Activated CD4-positive, alpha-beta T cell treated with anti-CD3 and anti-CD28 coated beads, Interleukin-2, amount 50 U/mL, for 1 hour (primary cell): ENCODE measurements around the gene EFCAB8.
A peak's percentile ranks its signal among the peaks of the same experiment; 100 is the strongest.
"Not testable (repeated sequence)": the region's sequence is repeated elsewhere in the genome, so short reads cannot be mapped to it uniquely, and the experiment has no call there.

Source experiments
- DNase-seq: peaks from one replicate; pipeline ENCODE4 v3.0.0-alpha.2; 2020

Gene EFCAB8

GRCh38 chr20:32960849-32961731, 102.4 kb downstream of the EFCAB8 start:
- DNase-seq = no peak

DNA sequence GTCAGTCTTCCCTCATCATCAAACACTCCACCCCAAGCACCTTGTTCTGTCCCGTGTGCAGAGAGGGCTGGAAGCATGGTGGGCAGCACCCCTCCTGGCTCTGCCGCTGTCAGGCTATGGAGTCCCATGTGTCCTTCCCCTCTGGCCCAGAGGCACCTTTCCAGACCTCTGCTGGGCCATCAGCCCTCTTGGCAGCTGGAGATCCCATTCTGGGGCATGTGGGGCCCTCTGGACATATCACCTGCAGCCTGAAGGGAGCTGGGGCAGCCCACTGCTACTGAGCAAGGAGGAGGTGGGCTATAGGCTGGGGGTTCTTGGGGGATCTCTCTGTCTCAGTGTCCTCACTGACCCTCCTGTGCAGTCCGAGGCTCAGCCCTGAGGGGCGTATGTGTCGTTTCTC, 103.3 kb downstream of the EFCAB8 start:
- DNase-seq = no peak

DNA sequence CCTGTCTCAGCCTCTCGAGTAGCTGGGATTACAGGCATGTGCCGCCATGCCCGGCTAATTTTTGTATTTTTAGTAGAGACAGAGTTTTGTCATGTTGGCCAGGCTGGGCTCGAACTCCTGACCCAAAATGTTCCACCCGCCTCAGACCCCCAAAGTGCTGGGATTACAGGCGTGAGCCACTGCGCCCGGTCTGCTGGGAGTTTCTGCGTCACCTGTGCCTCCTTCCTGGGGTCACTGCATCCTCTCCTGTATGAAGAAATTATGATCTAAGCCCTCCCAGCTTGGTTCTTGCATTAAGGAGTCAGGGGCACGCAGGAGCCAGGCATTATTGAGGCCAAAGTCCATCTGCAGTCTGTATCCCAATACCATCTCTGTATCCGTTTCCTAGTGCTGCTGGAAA, 103.9 kb downstream of the EFCAB8 start:
- not testable (repeated sequence) for DNase-seq

GRCh38 chr20:32963176-32963575, 104.5 kb downstream of the EFCAB8 start:
- no peak for DNase-seq

GRCh38 chr20:32964575-32964974, 105.9 kb downstream of the EFCAB8 start:
- no peak for DNase-seq

DNA sequence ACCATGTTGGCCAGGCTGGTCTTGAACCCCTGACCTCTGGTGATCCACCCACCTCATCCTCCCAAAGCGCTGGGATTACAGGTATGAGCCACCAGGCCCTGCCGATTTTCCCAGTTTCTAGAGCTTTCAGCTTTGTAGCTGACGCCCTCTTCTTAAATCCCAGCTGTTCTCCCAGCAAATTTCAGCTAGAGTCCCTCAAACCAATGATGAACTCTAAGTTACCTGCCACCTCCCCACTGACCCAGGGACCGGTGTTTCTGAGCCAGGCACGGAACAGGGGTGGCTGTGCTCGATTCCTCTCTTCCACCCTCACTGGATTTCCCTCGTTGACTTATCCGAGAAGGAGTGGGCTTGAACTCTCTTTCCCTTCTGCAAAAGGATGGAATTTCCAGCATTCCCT, 106.4 kb downstream of the EFCAB8 start:
- DNase-seq = no peak

DNA sequence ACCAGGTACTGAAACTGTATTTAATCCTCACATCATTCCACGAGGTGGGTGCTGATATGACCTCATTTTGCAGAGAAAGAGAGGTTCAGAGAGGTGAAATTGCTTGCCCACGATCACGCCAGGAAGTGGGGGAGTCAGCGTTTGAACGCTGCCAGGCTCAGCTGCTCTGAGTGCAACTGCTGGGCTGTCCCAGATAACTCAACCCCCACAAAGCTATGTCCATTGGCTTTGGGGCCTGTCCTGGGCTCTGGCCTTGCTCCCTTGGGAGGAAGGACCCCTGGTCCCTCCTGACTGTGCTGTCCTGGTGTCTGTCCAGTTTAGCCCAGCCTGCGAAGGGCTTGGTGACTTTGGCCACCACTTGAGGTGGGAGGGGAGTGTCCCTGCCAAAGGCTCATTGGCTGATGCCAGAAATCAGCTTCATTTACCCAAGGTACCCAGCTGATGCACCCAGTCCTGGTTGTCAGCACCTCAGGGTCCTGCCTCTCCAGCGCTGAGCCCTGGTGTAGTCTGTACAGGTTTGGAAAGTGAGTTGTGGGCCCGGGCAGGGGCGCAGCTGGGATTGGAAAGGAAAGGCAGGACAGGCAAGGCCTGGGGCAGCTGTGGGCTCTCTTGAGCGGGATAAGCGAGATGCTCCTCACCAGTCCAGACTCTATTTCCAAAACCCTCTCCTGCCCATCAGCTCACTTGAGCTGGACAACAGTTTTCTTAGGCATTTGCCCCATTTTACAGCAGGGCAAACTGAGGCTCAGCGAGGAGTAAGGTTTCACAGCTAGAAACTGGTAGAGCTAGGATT, 107.1 kb downstream of the EFCAB8 start:
- peak; percentile 33 for DNase-seq

DNA sequence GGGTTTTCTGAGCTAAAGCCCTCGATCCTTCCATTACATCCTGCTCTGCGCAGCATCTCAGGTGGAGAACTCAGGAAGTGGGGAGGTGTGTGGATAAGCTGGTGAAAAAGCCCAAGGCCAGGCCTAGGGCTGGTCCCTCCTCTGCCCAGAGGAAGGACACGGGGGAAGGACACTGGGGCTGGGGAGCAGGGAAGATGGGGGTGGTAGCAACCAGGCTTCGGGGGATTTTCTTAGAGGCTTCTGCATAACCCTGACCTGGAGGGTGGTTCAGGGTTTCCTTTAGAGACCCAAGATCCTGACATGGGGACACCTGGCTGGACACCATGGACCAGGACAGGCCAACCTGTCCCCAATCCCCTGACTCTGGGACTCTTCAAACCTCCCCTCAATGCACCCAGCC, 107.7 kb downstream of the EFCAB8 start:
- DNase-seq = no peak

DNA sequence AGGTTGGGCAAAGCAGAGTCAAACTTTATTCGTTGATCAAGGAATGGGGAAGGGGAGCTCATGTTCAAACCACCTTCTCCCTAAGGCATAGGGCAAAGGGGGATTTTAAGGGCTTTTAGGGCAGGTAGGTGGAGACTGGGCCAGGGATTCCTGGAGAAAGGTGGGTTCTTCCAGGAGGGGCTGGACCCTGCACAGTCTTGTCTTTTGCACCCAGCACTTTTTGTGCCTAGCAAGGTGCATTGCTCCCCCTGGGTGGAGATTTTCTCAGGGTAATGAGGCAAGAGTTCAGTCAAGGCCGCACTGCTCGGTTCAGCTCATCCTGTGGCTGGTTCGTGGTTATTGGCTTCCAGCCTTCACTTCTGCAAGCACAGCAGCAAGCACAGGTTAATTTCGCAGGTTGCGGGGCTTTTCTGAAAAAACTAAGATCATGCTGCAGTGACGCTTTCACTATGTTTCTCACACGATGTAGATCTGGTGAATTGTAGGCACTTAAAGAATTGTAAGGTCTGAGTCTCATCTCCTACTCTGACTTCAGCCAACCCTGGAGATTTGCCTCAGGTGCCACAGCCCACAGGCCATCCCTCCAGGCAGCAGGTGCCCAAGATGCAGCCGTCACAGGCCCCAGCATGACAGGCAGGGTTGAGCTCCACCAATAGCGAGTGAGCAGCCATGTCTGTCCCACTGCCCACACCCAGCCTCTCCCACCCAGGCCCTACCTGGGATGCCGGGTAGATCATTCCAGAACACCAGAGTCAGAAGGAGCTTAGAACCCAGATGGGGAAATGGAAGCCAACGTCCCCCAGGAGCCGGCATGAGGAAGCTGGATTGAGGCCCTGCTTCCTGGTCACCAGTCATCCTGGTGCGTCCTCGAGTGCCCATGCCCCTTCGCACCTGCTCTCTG, 108.4 kb downstream of the EFCAB8 start:
- DNase-seq = peak; percentile 45

DNA sequence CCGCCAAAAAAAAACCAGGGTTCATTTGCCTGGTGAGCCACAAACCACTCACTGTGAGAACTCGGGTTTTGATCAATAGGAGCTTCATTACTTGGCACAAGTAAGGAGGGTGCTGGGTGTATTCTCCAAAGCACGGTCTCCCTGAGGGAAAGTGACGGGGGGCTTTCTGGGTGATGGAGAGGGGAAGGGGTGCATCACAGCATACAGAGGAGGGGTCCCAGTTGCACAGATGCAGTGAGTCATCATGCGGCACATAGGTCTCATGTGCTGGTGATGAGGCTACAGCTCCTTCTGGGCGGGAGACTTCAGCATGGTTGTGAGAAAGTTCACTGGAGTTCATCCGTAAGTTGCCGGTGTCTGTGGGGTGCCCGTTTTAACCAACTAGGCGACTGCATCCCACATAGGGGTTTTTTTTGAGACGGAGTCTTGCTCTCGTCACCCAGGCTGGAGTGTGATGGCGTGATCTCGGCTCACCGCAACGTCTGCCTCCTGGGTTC, 109.3 kb downstream of the EFCAB8 start:
- DNase-seq = peak; percentile 57

DNA sequence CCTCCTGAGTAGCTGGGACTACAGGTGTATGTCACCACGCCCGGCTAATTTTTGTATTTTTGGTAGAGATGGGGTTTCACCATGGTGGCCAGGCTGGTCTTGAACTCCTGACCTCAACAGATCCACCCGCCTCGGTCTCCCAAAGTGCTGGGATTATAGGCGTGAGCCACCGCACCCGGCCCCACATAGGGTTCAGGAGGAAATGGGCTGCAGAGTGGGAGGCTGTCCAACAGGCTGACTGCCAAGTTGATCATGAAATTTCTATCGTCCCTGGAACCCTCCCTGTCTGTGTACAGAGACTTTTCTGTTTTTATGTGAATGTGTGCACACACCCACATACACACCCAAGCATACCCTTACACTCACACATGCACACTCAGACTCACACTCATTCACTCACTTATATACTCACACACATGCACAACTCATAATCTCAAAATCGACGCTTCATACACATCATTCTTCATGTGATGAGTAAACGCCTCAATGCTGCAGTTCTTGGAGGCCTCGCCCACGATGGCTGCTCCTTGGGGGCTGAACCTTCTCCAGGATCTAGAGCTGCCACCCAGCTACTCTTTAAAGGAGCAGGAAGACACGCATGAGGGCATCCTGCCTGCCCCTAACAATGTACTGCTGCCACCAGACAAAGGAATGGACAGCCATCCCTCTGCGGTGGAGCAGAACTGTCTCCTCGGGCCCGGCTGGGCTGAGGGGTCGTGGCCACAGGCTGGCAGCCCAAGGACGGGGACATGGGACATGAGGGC, 109.9 kb downstream of the EFCAB8 start:
- no peak for DNase-seq

- no peak for DNase-seq
These were observed 110.8 kb downstream of the EFCAB8 start for GRCh38 chr20:32969356-32970114.

DNA sequence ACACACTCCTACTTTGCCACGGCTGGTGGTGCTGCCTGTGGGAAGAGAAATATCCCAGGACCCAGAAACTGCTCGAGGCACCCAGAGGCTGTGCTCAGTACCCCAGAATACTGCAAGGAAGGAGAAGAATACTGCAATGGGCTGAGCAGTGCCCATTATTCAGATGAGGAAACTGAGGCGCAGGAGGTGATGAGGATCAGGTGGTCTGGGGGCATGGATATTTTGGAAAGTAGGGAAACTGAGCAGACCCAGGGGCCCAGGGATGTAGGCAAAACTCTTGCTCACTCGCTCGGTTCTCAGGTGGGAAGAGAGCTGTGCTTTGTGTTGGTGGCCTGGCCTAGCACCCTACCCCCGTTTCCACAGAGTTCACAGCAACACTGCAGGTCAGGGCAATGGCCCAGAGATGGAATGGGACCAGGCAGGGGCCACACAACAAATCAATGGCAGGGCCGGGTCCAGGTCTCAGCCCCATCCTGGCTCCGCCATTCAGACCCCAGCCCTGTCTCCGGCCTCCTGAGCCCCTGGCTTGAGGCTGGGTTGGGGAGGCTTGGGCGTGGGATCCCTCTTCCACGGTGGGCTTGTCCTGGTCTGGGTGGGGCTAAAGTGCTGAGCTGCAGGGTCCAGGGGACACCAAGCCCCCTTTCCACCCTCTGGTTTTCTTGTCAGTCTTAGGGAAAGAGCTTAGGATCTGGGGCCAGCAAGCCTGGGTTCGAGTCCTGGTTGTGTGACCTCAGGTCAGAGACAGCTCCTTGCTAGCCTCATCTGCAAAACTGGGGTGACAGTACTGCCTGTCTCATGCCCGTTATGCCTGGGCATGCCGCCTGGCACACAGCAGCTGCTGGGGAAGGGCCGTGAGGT, 111.6 kb downstream of the EFCAB8 start:
- no peak for DNase-seq

GRCh38 chr20:32970973-32971300, 112.2 kb downstream of the EFCAB8 start:
- no peak for DNase-seq

DNA sequence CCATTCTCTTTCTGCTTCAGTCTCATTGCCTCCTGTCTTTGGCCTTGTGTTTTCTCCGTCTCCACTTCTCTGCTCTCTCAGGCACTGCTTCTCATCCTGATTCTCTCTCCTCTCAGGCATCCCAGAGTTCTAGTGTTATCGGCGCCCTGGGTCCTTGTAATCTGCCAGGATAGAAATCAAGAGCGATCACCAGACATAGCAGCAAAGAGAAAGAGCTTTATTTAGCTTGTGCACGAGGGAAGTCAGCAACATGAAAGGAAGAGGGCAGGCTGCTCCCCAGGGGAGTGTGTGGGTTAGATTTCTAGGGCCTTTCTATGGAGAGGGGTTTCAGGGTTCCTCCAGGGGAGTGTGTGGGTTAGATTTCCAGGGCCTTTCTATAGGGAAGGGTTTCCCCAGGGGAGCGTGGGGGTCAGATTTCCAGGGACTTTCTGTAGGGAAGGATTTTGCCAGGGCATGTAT, 113.0 kb downstream of the EFCAB8 start:
- no peak for DNase-seq

DNA sequence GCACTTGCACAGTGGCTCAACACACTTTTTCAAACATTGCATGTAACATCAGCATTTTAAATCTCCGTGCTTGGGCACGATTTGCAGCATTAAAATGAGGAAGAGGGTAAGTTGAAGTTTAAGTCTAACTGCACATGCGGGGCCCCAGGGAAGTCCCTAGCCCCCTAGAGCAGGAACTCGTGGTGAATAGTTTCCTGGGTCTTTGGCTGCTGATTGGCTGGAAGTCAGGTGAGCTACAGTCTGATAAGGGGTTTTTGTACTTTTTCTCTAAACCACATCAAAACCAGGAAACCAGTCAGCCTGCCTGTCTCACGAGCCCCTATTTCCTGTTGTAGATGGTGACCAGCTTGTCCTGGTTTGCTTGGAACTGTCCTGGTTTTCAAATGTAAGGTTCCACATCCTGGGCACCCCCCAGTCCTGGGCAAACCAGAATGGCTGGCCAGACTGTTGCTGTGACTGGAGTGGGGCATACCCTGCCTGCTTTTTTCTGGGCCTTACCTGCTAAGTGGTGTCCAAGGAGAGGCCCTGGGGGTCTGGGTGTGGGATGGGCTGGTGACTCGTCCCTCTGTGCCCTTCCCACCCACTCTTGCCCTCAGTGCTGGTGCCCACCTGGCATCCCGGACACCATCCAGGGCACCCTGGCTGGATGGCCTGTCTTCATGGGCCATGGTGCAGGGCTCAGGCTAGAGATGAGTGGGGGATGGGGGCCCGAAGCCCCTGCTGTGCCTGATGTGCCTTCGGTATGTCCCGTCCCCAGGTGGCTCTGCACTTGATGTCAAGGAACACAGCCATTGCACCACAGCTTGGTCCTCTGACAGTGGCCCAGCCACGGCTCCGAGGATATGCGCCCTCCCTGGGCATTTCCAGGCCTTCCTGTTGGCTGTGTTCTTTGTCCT, 113.7 kb downstream of the EFCAB8 start:
- DNase-seq = peak; percentile 72

- no peak for DNase-seq
These were observed 114.5 kb downstream of the EFCAB8 start for GRCh38 chr20:32973077-32973717.

- not testable (repeated sequence) for DNase-seq
These were observed 115.7 kb downstream of the EFCAB8 start for GRCh38 chr20:32974204-32975064.
